NCI-H2227 (cell line): ENCODE data around the gene NR3C1.

Experiments
- DNase-seq: peaks from one replicate; lab custom pipeline; 2025; ENCODE audit not compliant: unreplicated experiment; lab: John Stamatoyannopoulos, UW

Gene NR3C1

DNA sequence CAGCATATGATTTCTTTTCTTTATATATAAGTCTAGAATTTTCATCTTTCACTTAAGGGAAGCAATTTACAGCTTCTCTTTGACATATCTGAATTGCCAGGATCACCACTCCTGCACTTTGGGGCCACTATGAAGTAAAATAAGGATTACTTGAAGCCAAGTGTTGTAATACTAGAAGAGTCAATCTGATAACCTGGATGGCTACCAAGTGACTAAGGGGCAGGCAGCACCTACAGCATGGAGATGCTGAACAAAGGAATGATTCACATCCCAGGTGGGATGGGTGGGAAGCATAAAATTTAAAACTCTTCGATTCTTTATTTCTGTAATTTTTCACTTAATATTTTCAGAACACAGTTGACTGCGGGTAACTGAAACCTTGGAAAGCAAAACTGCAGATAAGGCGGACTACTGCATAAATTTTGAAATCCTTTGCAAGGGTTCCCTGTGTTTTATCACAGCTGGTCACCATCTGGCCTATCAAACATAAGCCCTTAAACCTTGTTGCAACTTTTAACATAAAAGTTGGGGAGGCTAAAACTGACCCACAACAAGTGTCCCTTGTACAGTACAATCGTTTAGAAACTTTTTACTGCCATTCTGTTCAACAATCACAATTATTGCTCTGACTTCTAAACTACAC, 31.2 kb downstream of the NR3C1 start:
- no peak for DNase-seq

GRCh38 chr5:143370440-143370839, 33.0 kb downstream of the NR3C1 start:
- no peak for DNase-seq

DNA sequence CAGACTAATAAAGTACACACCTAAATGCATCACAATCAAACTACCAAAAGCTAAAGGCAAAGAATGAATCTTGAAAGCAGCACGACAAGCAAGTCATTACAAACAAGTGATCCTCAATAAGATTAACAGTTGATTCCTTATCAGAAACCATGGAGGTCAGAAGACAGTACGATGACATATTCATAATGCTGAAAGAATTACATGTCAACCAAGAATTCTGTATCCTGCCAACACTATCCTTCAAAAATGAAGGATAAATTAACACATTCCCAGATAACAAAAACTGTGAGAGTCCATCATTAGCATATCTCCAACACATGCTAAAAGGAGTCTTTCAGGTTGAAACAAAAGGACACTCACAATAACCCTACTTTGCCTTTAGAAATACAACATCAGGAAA, 39.4 kb downstream of the NR3C1 start:
- DNase-seq = no peak

DNA sequence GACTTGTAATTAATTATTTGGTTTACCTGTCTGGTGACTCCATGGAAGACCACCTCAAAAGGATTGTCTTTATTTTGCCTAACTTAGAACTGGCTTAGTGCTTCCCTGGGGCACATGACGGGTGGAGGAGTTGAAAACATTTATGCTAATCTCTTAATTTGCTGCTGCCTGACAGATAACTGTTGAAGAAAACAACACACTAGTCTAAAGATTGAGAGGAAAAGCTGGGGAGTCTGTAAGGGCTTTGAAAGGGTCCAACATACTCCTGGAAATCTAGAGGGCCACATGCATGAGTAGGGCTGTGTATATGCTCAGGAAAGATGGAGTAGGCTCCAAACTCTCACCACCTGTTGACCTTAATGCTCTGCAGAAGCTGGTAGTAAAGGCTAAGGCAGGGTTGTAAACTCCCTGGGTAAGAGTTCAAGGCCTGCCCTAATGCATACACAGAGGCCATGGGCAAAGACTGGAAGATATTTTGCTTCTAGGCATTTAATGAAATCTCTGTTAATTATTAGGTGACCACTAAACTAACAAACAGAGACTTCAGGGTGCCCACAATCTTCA, 40.7 kb downstream of the NR3C1 start:
- DNase-seq = no peak

DNA sequence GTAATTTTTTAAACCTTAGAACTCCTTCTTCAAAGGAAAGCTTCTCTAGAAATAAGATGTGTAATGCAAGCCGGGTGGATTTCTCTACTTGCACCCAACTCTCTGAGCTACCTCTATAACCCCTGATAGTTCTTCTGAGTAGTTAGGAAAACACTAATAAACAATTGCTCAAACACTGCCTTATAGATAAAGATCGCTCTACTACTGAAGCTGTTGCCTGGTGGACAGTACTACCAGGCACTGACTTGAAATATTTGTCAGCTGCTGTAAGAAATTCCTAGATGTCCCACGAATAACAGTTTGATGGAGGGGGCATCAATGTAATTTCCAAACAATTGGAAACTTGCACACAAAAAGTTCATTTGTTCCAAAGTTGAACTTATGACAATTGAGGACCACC, 42.0 kb downstream of the NR3C1 start:
- DNase-seq = no peak

GRCh38 chr5:143360755-143361154, 42.7 kb downstream of the NR3C1 start:
- DNase-seq = no peak

DNA sequence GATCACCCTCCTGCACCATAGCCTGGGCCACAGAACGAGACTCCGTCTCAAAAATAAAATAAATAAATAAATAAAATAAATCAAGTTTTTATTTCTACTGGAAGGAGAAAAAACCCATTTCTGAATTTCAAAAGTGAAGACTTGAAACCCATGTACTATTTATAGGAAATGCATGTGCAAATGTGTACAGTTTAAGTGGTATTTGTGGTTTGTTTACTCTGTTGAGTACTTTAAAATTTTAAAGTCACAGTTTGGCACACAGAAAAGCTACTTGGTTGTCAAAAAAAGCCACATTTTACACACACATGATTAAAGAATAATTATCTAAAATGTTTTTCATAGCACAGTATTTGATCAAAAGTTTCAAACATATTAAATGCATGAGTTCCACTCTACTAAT, 43.6 kb downstream of the NR3C1 start:
- DNase-seq = no peak

- DNase-seq = no peak
Measured at GRCh38 chr5:143356855-143357583, 46.5 kb downstream of the NR3C1 start.

- peak; percentile 2 for DNase-seq
Measured at GRCh38 chr5:143355710-143356109, 47.8 kb downstream of the NR3C1 start.

DNA sequence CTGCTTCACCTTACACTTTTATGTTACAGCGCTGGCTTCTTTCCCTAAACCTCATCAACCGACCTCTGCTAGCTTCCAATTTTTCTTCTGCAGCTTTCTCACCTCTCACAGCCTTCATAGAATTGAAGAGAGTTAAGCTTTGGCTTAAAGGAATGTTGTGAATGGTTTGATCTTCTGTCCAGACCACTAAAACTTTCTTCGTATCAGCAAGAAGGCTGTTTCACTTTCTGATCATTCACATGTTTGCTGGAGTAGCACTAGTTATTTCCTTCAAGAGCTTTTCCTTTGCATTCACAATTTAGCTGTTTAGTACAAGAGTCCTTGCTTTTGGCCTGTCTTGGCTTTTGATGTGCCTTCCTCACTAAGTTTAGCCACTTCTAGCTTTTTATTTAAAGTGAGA, 49.5 kb downstream of the NR3C1 start:
- DNase-seq = no peak

GRCh38 chr5:143352691-143353090, 50.8 kb downstream of the NR3C1 start:
- DNase-seq = no peak

DNA sequence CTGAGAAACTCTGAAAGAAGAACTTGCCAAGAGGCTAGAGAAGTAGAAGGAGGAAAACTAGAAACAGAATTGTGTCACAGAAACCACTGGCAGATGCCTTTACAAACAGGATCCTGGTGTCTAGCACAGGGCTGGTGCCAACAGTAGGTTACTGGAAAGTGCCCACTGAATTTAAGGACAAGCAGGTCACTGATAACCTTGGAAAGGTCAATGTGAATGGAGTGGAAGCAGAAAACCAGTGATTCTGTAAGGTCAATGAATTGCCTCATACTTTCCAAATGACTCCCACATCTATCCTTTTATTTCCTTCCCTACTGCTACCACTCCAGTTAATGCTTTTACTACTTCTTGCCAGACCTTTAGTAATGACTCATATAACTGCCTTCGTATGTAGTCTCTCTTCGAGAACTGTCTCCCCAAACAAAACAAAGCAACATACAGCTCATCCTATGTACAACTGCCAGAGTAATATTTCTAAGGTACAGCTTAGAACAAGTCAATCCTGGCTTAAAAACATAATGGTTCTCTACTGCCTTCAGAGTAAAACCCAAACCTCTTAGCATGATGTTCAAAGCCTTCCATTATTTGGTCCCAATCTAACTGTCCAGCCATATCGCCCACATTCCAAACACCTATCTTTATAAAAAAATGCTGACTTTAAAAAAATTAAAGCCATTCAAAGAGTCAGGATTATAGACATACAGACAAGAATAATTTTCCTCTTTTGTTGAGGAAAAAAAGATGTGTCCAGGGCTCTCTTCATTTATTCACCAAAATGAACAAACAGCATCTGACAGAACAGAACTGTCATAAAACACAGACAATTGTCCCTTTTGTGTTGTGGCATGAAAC, 52.5 kb downstream of the NR3C1 start:
- no peak for DNase-seq

- DNase-seq = no peak
Measured at GRCh38 chr5:143350341-143350740, 53.1 kb downstream of the NR3C1 start.

GRCh38 chr5:143349177-143349576, 54.3 kb downstream of the NR3C1 start:
- DNase-seq = no peak

DNA sequence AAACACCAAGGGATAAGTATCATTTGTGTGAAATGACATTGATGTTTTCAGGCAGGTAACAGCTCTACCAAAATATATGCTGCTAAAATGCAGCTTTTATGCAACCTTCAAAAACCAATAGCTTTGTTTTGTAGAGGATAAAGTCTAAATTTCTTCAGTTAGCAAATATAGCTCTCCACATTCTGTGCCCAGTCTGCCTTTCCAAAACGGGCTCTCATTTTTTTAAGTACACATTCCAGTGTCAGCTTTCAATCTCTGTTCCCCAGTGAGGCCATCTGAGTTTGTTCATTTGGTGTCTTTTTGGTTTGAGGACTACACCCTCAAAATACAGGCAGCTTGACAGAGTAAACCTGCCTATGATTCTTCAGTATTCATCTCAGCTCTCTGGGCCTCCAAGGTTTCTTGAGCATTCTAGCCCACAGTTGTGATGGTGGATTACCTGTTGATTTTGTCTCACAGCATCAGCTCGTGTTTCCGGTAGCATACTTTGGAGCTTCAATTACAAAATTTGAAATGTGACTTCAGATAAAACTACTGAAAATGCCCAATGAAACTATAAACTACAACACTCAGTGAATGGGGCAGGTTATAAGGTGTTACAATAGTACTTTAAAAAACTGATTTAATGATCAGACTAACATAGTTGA, 55.7 kb downstream of the NR3C1 start:
- DNase-seq = no peak

- no peak for DNase-seq
Measured at GRCh38 chr5:143347046-143347445, 56.4 kb downstream of the NR3C1 start.

- DNase-seq = no peak
Measured at GRCh38 chr5:143345671-143346440, 57.6 kb downstream of the NR3C1 start.

GRCh38 chr5:143343042-143343441, 60.4 kb downstream of the NR3C1 start:
- DNase-seq = no peak

- DNase-seq = no peak
Measured at GRCh38 chr5:143342607-143343006, 60.9 kb downstream of the NR3C1 start.

- no peak for DNase-seq
Measured at GRCh38 chr5:143341807-143342570, 61.5 kb downstream of the NR3C1 start.
